Nephron (organoid): ENCODE measurements around the gene ALDH3B2.
A peak's percentile ranks its signal among the peaks of the same experiment; 100 is the strongest.
"Not testable (repeated sequence)": the region's sequence is repeated elsewhere in the genome, so short reads cannot be mapped to it uniquely, and the experiment has no call there.

Experiments used
- H3K27ac Mint-ChIP-seq, 3 experiments: 2 replicates each; pipeline ENCODE4 v1.8.0; 2020; ENCODE audit warnings: mixed read lengths in 3 of 3, mild to moderate bottlenecking in 2 of 3, moderate library complexity in 1 of 3
- H3K27me3 Mint-ChIP-seq: 2 replicates; pipeline ENCODE4 v1.8.0; 2021; ENCODE audit warnings: low read depth, mild to moderate bottlenecking, moderate library complexity, mixed read lengths
- H3K36me3 Mint-ChIP-seq: 2 replicates; pipeline ENCODE4 v1.8.0; 2020; ENCODE audit warnings: low read depth, mixed read lengths
- H3K4me1 Mint-ChIP-seq: 2 replicates; pipeline ENCODE4 v1.8.0; 2020; ENCODE audit warnings: mixed read lengths
- H3K4me3 Mint-ChIP-seq, 3 experiments: 2 replicates each; pipeline ENCODE4 v1.8.0; 2020; ENCODE audit warnings: mild to moderate bottlenecking in 3 of 3, mixed read lengths in 3 of 3, moderate library complexity in 2 of 3
- H3K9me3 Mint-ChIP-seq: 2 replicates; pipeline ENCODE4 v1.8.0; 2020; ENCODE audit warnings: mixed read lengths
- CTCF ChIP-seq, 3 experiments: fragments of 200-600 bp; sonication (generic); IDR thresholded peaks; one replicate each; pipeline ENCODE4 v1.5.0; 2021; ENCODE audit warnings: antibody characterized with exemption in 3 of 3; ENCODE audit not compliant: unreplicated experiment in 3 of 3

Gene ALDH3B2

GRCh38 chr11:67640021-67640757 is 34.2 kb downstream of the ALDH3B2 start:
- H3K27ac Mint-ChIP-seq, result no peak overlapping the region
- no peaks in the 10 kb centered on the region for H3K36me3 Mint-ChIP-seq
- H3K27me3 Mint-ChIP-seq, result peaks cover 8% of the 10 kb centered on the region
- H3K4me1 Mint-ChIP-seq, result no peaks in the 10 kb centered on the region
- peak; percentile 64 to 74 (median 69) for TF ChIP-seq CTCF (IDR thresholded peaks at IDR 0.05; ENCODE audit: unreplicated experiment in 3 of 3)
- H3K4me3 Mint-ChIP-seq, result no peak overlapping the region
- H3K9me3 Mint-ChIP-seq, result no peaks in the 10 kb centered on the region

- Mint-ChIP-seq H3K36me3 (no peaks in the 10 kb centered on the region), H3K4me3 (no peak within 1 kb of the TSS), H3K4me1 (no peaks in the 10 kb centered on the region), H3K9me3 (no peaks in the 10 kb centered on the region), H3K27me3 (peaks cover 11% of the 10 kb centered on the region), H3K27ac (no peak within 1 kb of the TSS)
- no peak for TF ChIP-seq CTCF (IDR thresholded peaks at IDR 0.05; ENCODE audit: unreplicated experiment in 3 of 3)
These were observed 35.0 kb downstream of the ALDH3B2 start, which contains the start of gene TBX10 for GRCh38 chr11:67639438-67639859. TSS of gene TBX10 (minus strand) at chr11:67639763. CDS start at chr11:67639472, 291 bp downstream.

GRCh38 chr11:67638535-67639437 is 35.6 kb downstream of the ALDH3B2 start:
- no peaks in the 10 kb centered on the region for H3K4me1 Mint-ChIP-seq
- H3K27me3 Mint-ChIP-seq, result peaks cover 11% of the 10 kb centered on the region
- H3K9me3 Mint-ChIP-seq, result no peaks in the 10 kb centered on the region
- no peak overlapping the region for H3K27ac Mint-ChIP-seq
- no peak for TF ChIP-seq CTCF (IDR thresholded peaks at IDR 0.05; ENCODE audit: unreplicated experiment in 3 of 3)
- H3K36me3 Mint-ChIP-seq, result no peaks in the 10 kb centered on the region
- H3K4me3 Mint-ChIP-seq, result no peak overlapping the region

DNA sequence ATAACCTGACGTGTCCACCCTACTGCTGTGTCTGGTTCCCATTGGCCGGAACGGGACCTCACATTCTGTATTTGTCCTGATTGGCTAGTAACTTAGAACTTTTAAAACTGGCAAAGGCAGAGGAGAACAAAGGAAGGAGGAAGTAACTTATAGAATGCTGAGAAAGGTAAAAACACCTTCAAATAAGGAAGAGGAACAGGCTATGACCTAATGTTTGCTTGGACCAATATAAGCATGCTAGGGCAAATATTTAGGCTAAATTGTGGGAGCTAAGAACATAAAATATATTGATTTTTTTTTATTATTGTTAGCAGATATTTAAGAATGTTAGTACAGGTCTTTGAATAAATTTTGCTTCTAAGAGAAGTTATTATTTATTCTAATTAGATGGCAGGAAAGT is 37.0 kb downstream of the ALDH3B2 start:
- H3K27me3 Mint-ChIP-seq, H3K4me1 Mint-ChIP-seq, H3K9me3 Mint-ChIP-seq, H3K36me3 Mint-ChIP-seq, H3K4me3 Mint-ChIP-seq, H3K27ac Mint-ChIP-seq: not testable (repeated sequence)

GRCh38 chr11:67636962-67637361 is 37.5 kb downstream of the ALDH3B2 start:
- TF ChIP-seq CTCF (IDR thresholded peaks at IDR 0.05; ENCODE audit: unreplicated experiment in 3 of 3), result no peak
- Mint-ChIP-seq H3K4me1 (no peaks in the 10 kb centered on the region), H3K27ac (no peak overlapping the region), H3K27me3 (peaks cover 5% of the 10 kb centered on the region), H3K4me3 (no peak overlapping the region), H3K36me3 (no peaks in the 10 kb centered on the region), H3K9me3 (no peaks in the 10 kb centered on the region)

- Mint-ChIP-seq H3K4me1 (peaks cover 4% of the 10 kb centered on the region), H3K27me3 (peaks cover 5% of the 10 kb centered on the region), H3K36me3 (no peaks in the 10 kb centered on the region), H3K4me3 (no peak overlapping the region), H3K9me3 (no peaks in the 10 kb centered on the region), H3K27ac (no peak overlapping the region)
- TF ChIP-seq CTCF (IDR thresholded peaks at IDR 0.05; ENCODE audit: unreplicated experiment in 3 of 3), result no peak
These were observed 39.2 kb downstream of the ALDH3B2 start for GRCh38 chr11:67635231-67635521.
